IPS-15b (cell line): ENCODE data around the gene GALNT1.

ENCODE experiments used
- H3K27me3 ChIP-seq: one replicate; pipeline ENCODE4 v1.6.1; 2013; ENCODE audit warnings: low read length; ENCODE audit not compliant: control insufficient read depth, insufficient read depth
- H3K36me3 ChIP-seq: one replicate; pipeline ENCODE4 v1.6.1; 2013; ENCODE audit warnings: low read length; ENCODE audit not compliant: control insufficient read depth, insufficient read depth
- H3K4me1 ChIP-seq: one replicate; pipeline ENCODE4 v1.6.1; 2013; ENCODE audit warnings: mild to moderate bottlenecking, low read length; ENCODE audit not compliant: control insufficient read depth, insufficient read depth
- H3K4me3 ChIP-seq: one replicate; pipeline ENCODE4 v1.5.1; 2013; ENCODE audit warnings: low read depth, low read length
- H3K9ac ChIP-seq: one replicate; pipeline ENCODE4 v1.6.1; 2013; ENCODE audit warnings: low read depth, mild to moderate bottlenecking, low read length
- H3K9me3 ChIP-seq: one replicate; pipeline ENCODE4 v1.6.1; 2013; ENCODE audit warnings: mild to moderate bottlenecking, low read length; ENCODE audit not compliant: control insufficient read depth, insufficient read depth

The GALNT1 gene

GRCh38 chr18:35585608-35586007 is 4.1 kb downstream of the GALNT1 start:
- Histone ChIP-seq H3K9me3 (peaks cover 7% of the 10 kb centered on the region), H3K4me1 (no peaks in the 10 kb centered on the region)

DNA sequence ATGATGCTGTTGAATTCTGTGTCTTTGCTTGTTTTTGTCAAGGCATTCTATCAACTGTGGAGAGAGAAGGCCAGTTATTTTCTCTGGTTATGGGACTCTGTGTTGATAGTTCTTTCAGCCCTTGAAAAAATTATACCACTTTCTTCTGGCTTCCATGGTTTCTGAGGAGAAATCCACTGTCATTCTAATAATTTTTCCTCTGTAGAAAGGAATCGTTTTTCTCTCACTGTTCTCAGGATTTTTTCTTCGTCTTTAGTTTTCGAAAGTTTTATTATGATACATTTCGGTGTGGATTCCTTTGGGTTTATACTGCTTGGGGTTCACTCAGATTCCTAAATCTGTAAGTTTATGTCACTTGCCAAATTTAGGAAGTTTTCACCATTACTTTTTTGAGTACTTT is 6.6 kb downstream of the GALNT1 start:
- Histone ChIP-seq H3K36me3 (no peaks in the 10 kb centered on the region), H3K9ac (no peak overlapping the region), H3K4me3 (no peak overlapping the region), H3K4me1 (peaks cover 10% of the 10 kb centered on the region), H3K27me3 (no peaks in the 10 kb centered on the region), H3K9me3 (peaks cover 7% of the 10 kb centered on the region)

More at GRCh38 chr18:35585608-35586007, 4.1 kb downstream of the GALNT1 start:
- Histone ChIP-seq H3K27me3 (peaks cover 3% of the 10 kb centered on the region), H3K9ac (no peak overlapping the region), H3K4me3 (no peak overlapping the region), H3K36me3 (no peaks in the 10 kb centered on the region)

GRCh38 chr18:35588995-35589394 is 7.5 kb downstream of the GALNT1 start:
- Histone ChIP-seq H3K4me3 (no peak overlapping the region), H3K4me1 (peaks cover 10% of the 10 kb centered on the region), H3K9me3 (peaks cover 7% of the 10 kb centered on the region), H3K27me3 (no peaks in the 10 kb centered on the region), H3K9ac (no peak overlapping the region), H3K36me3 (no peaks in the 10 kb centered on the region)

GRCh38 chr18:35589546-35589945 is 8.0 kb downstream of the GALNT1 start:
- Histone ChIP-seq H3K4me3 (no peak overlapping the region), H3K9ac (no peak overlapping the region), H3K27me3 (no peaks in the 10 kb centered on the region), H3K4me1 (peaks cover 10% of the 10 kb centered on the region), H3K9me3 (peaks cover 3% of the 10 kb centered on the region), H3K36me3 (no peaks in the 10 kb centered on the region)

DNA sequence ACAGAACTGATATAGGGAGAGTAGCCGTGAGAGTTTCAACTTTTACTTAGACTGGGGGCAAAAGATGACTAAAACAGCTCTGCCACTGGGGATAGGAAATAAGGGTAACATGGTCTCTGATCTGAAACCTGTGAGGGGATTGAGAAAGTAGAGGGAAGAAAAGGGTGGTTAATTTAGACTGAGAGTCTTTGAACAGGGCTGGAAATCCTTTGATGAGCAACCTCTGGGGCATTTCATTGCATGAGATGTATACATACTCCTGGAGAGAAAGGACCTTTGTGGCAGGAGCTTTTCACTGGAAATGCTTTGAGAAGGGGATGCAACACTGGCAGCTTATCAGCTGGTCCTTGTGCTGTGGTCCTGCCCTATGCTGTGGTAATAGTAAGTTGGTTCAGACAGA is 9.4 kb downstream of the GALNT1 start:
- no peak overlapping the region for H3K4me3 ChIP-seq
- no peak overlapping the region for H3K9ac ChIP-seq
- H3K36me3 ChIP-seq = no peaks in the 10 kb centered on the region
- no peaks in the 10 kb centered on the region for H3K9me3 ChIP-seq
- peaks cover 10% of the 10 kb centered on the region for H3K4me1 ChIP-seq
- no peaks in the 10 kb centered on the region for H3K27me3 ChIP-seq

DNA sequence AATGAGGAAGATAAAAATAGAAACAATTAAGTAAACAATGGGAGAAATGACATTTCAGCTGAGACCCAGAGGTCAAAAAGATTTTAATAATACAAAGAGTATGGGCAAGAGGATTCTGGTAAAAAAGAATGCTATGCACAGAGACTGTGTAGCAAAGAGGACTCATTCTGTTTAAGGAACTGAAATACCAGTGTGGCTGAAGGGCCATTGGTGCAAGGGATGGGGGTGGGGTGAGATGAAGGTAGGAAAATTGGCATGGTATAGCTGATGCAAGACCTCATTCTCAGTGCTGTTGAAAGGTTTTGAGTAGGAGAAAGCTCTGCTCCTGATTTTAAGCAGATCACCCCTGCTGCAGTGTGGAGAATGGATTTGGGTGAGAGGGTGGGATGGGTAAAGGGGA is 10.8 kb downstream of the GALNT1 start:
- Histone ChIP-seq H3K27me3 (no peaks in the 10 kb centered on the region), H3K36me3 (no peaks in the 10 kb centered on the region), H3K9me3 (no peaks in the 10 kb centered on the region), H3K9ac (no peak overlapping the region), H3K4me1 (peaks cover 10% of the 10 kb centered on the region), H3K4me3 (no peak overlapping the region)

GRCh38 chr18:35593859-35594258 is 12.3 kb downstream of the GALNT1 start:
- peaks cover 10% of the 10 kb centered on the region for H3K4me1 ChIP-seq
- H3K4me3 ChIP-seq = no peak overlapping the region
- no peak overlapping the region for H3K9ac ChIP-seq
- no peaks in the 10 kb centered on the region for H3K27me3 ChIP-seq
- no peaks in the 10 kb centered on the region for H3K9me3 ChIP-seq
- H3K36me3 ChIP-seq = no peaks in the 10 kb centered on the region

GRCh38 chr18:35597758-35598157 is 16.2 kb downstream of the GALNT1 start:
- no peaks in the 10 kb centered on the region for H3K4me1 ChIP-seq
- no peaks in the 10 kb centered on the region for H3K27me3 ChIP-seq
- no peak overlapping the region for H3K4me3 ChIP-seq
- no peaks in the 10 kb centered on the region for H3K36me3 ChIP-seq
- H3K9ac ChIP-seq = no peak overlapping the region
- no peaks in the 10 kb centered on the region for H3K9me3 ChIP-seq

DNA sequence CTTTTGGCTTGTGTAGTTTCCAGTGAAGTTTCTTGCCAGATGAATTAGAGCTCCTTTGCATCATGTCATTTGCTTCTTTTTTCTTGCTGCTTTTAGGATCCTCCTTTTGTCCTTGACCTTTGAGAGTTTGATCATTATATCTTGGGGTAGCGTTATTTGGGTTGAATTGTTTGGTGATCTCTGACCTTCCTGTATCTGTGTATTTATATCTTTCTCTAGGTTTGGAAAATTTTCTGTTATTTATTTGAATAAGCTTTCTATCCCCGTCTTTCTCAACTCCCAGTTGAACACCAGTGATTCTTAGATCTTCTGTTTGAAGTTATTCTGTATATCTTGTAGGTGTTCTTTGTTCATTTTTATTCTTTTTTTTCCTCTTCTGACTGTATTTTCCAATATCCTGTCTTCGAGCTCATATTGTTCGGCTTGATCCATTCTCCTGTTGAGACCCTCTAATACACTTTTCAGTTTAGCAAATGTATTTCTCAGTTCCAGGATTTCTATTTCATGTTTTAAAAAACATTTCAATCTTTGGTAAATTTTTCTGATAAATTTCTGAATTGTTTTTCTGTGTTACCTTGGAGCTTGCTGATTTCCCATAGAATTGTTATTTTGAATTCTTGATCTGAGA is 20.8 kb downstream of the GALNT1 start:
- no peaks in the 10 kb centered on the region for H3K27me3 ChIP-seq
- H3K36me3 ChIP-seq = no peaks in the 10 kb centered on the region
- peaks cover 2% of the 10 kb centered on the region for H3K4me1 ChIP-seq
- H3K9me3 ChIP-seq = no peaks in the 10 kb centered on the region
- H3K9ac ChIP-seq = no peak overlapping the region
- no peak overlapping the region for H3K4me3 ChIP-seq

- no peaks in the 10 kb centered on the region for H3K36me3 ChIP-seq
- peaks cover 5% of the 10 kb centered on the region for H3K4me1 ChIP-seq
- no peak overlapping the region for H3K4me3 ChIP-seq
- H3K9me3 ChIP-seq = no peaks in the 10 kb centered on the region
- no peaks in the 10 kb centered on the region for H3K27me3 ChIP-seq
- no peak overlapping the region for H3K9ac ChIP-seq
Measured at GRCh38 chr18:35603008-35603407, 21.5 kb downstream of the GALNT1 start.

DNA sequence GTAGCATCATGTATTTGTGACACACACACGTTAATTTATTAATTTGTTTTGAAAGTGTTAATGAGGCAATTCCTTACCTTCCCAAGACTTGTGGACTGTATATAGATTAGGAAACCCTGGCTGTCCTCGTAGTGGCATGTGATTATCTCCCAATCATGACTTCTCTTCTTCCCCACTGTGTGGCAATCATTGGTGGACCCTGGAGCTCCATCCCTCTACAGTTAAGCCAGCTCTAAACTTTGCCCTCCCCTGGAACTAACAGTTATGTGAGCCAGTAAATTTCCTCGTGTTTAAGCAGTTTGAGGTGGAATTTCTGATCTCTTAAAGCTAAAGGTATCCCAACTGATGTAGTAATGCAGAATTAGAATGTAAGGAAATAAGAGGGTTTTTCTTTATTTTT is 22.0 kb downstream of the GALNT1 start:
- Histone ChIP-seq H3K9me3 (no peaks in the 10 kb centered on the region), H3K4me1 (peaks cover 5% of the 10 kb centered on the region), H3K4me3 (no peak overlapping the region), H3K9ac (no peak overlapping the region), H3K36me3 (no peaks in the 10 kb centered on the region), H3K27me3 (no peaks in the 10 kb centered on the region)

DNA sequence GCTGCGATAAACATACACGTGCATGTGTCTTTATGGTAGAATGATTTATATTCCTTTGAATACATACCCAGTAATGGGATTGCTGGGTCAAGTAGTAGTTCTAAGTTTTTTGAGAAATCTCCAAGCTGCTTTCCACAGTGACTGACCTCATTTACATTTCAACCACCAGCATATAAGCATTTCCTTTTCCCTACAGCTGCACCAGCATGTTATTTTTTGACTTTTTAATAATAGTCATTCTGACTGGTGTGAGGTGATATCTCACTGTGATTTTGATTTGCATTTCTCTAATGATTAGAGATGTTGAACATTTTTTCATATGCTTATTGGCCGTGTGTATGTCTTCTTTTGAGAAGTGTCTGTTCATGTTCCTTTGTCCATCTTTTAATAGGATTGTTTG is 22.8 kb downstream of the GALNT1 start:
- Histone ChIP-seq H3K4me3 (no peak overlapping the region), H3K27me3 (no peaks in the 10 kb centered on the region), H3K4me1 (peaks cover 5% of the 10 kb centered on the region), H3K9me3 (no peaks in the 10 kb centered on the region), H3K9ac (no peak overlapping the region), H3K36me3 (no peaks in the 10 kb centered on the region)
